HAP-1 (cell line): ENCODE data around the gene CTCFL.
A peak's percentile ranks its signal among the peaks of the same experiment; 100 is the strongest.

ENCODE experiments used
- DNase-seq, 2 experiments: peaks; one replicate each; pipeline ENCODE4 v3.0.0-alpha.2; 2016 to 2020; ENCODE audit warnings: low spot score in 2 of 2
- H3K27me3 ChIP-seq: fragments of 250-450 bp; sonication (Bioruptor Pico); 2 replicates; pipeline ENCODE4 v1.5.1; 2020; ENCODE audit warnings: low read depth, mild to moderate bottlenecking, moderate library complexity
- H3K36me3 ChIP-seq: fragments of 250-450 bp; sonication (Bioruptor Pico); replicated peaks from 2 replicates; pipeline ENCODE4 v1.5.1; 2020; ENCODE audit warnings: mild to moderate bottlenecking
- H3K4me1 ChIP-seq: fragments of 250-450 bp; sonication (Bioruptor Pico); 2 replicates; pipeline ENCODE4 v1.5.1; 2020; ENCODE audit warnings: mild to moderate bottlenecking
- H3K4me3 ChIP-seq: fragments of 250-450 bp; sonication (Bioruptor Pico); 2 replicates; pipeline ENCODE4 v1.5.1; 2020; ENCODE audit warnings: mild to moderate bottlenecking, moderate library complexity
- H3K9me3 ChIP-seq: fragments of 250-450 bp; sonication (Bioruptor Pico); 2 replicates; pipeline ENCODE4 v1.5.1; 2020; ENCODE audit warnings: mild to moderate bottlenecking, moderate library complexity
- in situ Hi-C: fragments of 300-500 bp; cut with MboI; formaldehyde crosslinking; loops from 3 replicates; pipeline ENCODE4 v1.14.3; 2020; ENCODE audit warnings: low sequenced_read_pairs, inconsistent platforms, mixed read lengths

CTCFL gene

GRCh38 chr20:57564180-57564802 lies 39.4 kb upstream of the CTCFL start:
- H3K27me3 ChIP-seq, result peaks cover under 1% of the 10 kb centered on the region; the same call in 1 of the 2 replicates
- no peak for DNase-seq
- no peaks in the 10 kb centered on the region for H3K36me3 ChIP-seq
- no peak overlapping the region for H3K4me3 ChIP-seq
- no peaks in the 10 kb centered on the region for H3K9me3 ChIP-seq
- in situ Hi-C loops, result no loop called here
- no peaks in the 10 kb centered on the region for H3K4me1 ChIP-seq

GRCh38 chr20:57563522-57563921 lies 38.6 kb upstream of the CTCFL start:
- H3K4me3 ChIP-seq, result no peak overlapping the region
- no peaks in the 10 kb centered on the region for H3K9me3 ChIP-seq
- no peak for DNase-seq
- in situ Hi-C loops, result no loop called here
- no peaks in the 10 kb centered on the region for H3K4me1 ChIP-seq
- no peaks in the 10 kb centered on the region for H3K36me3 ChIP-seq
- peaks cover 7% of the 10 kb centered on the region; the same call in 1 of the 2 replicates for H3K27me3 ChIP-seq

GRCh38 chr20:57562541-57563465 lies 37.9 kb upstream of the CTCFL start:
- peaks cover 13% of the 10 kb centered on the region for H3K27me3 ChIP-seq
- no peaks in the 10 kb centered on the region for H3K36me3 ChIP-seq
- in situ Hi-C loops, result no loop called here

GRCh38 chr20:57561356-57562279 lies 36.7 kb upstream of the CTCFL start:
- in situ Hi-C loops, result no loop called here
- no peak overlapping the region for H3K4me3 ChIP-seq

More at GRCh38 chr20:57562541-57563465, 37.9 kb upstream of the CTCFL start:
- Histone ChIP-seq H3K4me3 (no peak overlapping the region), H3K9me3 (no peaks in the 10 kb centered on the region), H3K4me1 (no peaks in the 10 kb centered on the region)
- no peak for DNase-seq

GRCh38 chr20:57560554-57561355 lies 35.8 kb upstream of the CTCFL start, which contains the start of gene PCK1:
Gene PCK1, plus strand, starts transcription at chr20:57561110. Its CDS starts 302 bp downstream, at chr20:57561412.
- no peaks in the 10 kb centered on the region for H3K9me3 ChIP-seq
- peaks cover 24% of the 10 kb centered on the region for H3K27me3 ChIP-seq
- in situ Hi-C loops, result no loop called here
- no peak within 1 kb of the TSS for H3K4me3 ChIP-seq
- no peaks in the 10 kb centered on the region for H3K4me1 ChIP-seq
- peak in 1 of 2 experiments; percentile 42 for DNase-seq
- H3K36me3 ChIP-seq, result no peaks in the 10 kb centered on the region

More at GRCh38 chr20:57561356-57562279, 36.7 kb upstream of the CTCFL start:
- DNase-seq, result no peak
- peaks cover 21% of the 10 kb centered on the region for H3K27me3 ChIP-seq
- H3K4me1 ChIP-seq, result no peaks in the 10 kb centered on the region
- H3K9me3 ChIP-seq, result no peaks in the 10 kb centered on the region
- no peaks in the 10 kb centered on the region for H3K36me3 ChIP-seq

GRCh38 chr20:57559658-57560553 lies 35.0 kb upstream of the CTCFL start:
- Histone ChIP-seq H3K4me3 (no peak overlapping the region), H3K9me3 (no peaks in the 10 kb centered on the region), H3K27me3 (peaks cover 29% of the 10 kb centered on the region), H3K4me1 (no peaks in the 10 kb centered on the region), H3K36me3 (no peaks in the 10 kb centered on the region)
- no peak for DNase-seq
- in situ Hi-C loops, result no loop called here

- Histone ChIP-seq H3K4me1 (no peaks in the 10 kb centered on the region), H3K4me3 (no peak overlapping the region), H3K9me3 (no peaks in the 10 kb centered on the region), H3K36me3 (no peaks in the 10 kb centered on the region), H3K27me3 (peaks cover 29% of the 10 kb centered on the region)
- in situ Hi-C loops, result no loop called here
- no peak for DNase-seq
Observed at GRCh38 chr20:57559289-57559634, 34.3 kb upstream of the CTCFL start.

GRCh38 chr20:57558614-57559288 lies 33.8 kb upstream of the CTCFL start:
- H3K4me1 ChIP-seq, result no peaks in the 10 kb centered on the region
- in situ Hi-C loops, result no loop called here
- no peaks in the 10 kb centered on the region for H3K36me3 ChIP-seq
- H3K4me3 ChIP-seq, result no peak overlapping the region
- peaks cover 29% of the 10 kb centered on the region for H3K27me3 ChIP-seq
- no peak for DNase-seq
- H3K9me3 ChIP-seq, result no peaks in the 10 kb centered on the region

- no peak for DNase-seq
- Histone ChIP-seq H3K9me3 (no peaks in the 10 kb centered on the region), H3K4me3 (no peak overlapping the region), H3K36me3 (no peaks in the 10 kb centered on the region), H3K4me1 (no peaks in the 10 kb centered on the region), H3K27me3 (peaks cover 29% of the 10 kb centered on the region)
- in situ Hi-C loops, result no loop called here
Observed at GRCh38 chr20:57557926-57558613, 33.1 kb upstream of the CTCFL start.

- no peak for DNase-seq
- in situ Hi-C loops, result no loop called here
- Histone ChIP-seq H3K36me3 (no peaks in the 10 kb centered on the region), H3K27me3 (peaks cover 29% of the 10 kb centered on the region), H3K4me1 (no peaks in the 10 kb centered on the region), H3K4me3 (no peak overlapping the region), H3K9me3 (no peaks in the 10 kb centered on the region)
Observed at GRCh38 chr20:57556980-57557274, 32.0 kb upstream of the CTCFL start.

- no peaks in the 10 kb centered on the region for H3K4me1 ChIP-seq
- in situ Hi-C loops, result no loop called here
- H3K9me3 ChIP-seq, result no peaks in the 10 kb centered on the region
- no peak for DNase-seq
- H3K36me3 ChIP-seq, result no peaks in the 10 kb centered on the region
- H3K27me3 ChIP-seq, result peaks cover 29% of the 10 kb centered on the region
- H3K4me3 ChIP-seq, result no peak overlapping the region
Observed at GRCh38 chr20:57555457-57556184, 30.7 kb upstream of the CTCFL start.
